CD4-positive, alpha-beta T cell (primary cell): Measurements from ENCODE around the gene PRRT1. TPM values are rescaled to one million over a fixed set of nuclear protein-coding genes. Genes with fewer than 3 reads are reported as not detected.
A peak's percentile ranks its signal among the peaks of the same experiment; 100 is the strongest.

ENCODE experiments used
- ATAC-seq: fragments of 200-7000 bp; cut with Tn5 transposase; one replicate; pipeline ENCODE4 v1.10.0; 2022; ENCODE audit warnings: mild to moderate bottlenecking; ENCODE audit not compliant: poor library complexity
- CTCF ChIA-PET: fragments of 350-600 bp; sonication (Branson Sonifier 250); formaldehyde crosslinking; loops from one replicate; lab custom pipeline; 2021; ENCODE audit warnings: antibody characterized with exemption, inconsistent platforms; lab: Charles Lee
- POLR2A ChIA-PET: fragments of 350-600 bp; sonication (Branson Sonifier 250); formaldehyde crosslinking; loops from one replicate; lab custom pipeline; 2021; ENCODE audit warnings: antibody characterized with exemption, inconsistent platforms; lab: Charles Lee
- DNase-seq, 14 experiments: peaks; one replicate each; pipeline ENCODE4 v3.0.0-alpha.2; 2013 to 2020; ENCODE audit warnings: mixed read lengths in 2 of 14
- H3K27ac ChIP-seq, 2 donors: one replicate each; pipeline versions ENCODE4 v1.5.1 to v1.7.0; 2013; ENCODE audit warnings: low read length in 2 of 2, low read depth in 1 of 2, mild to moderate bottlenecking in 1 of 2
- H3K27me3 ChIP-seq, 2 experiments: 1 replicate in 1 of 2; 2 replicates in 1 of 2; pipeline versions ENCODE4 v1.6.1 to v1.7.0; 2013; ENCODE audit warnings: low read length in 2 of 2, control low read depth in 1 of 2, mild to moderate bottlenecking in 1 of 2, moderate library complexity in 1 of 2; ENCODE audit not compliant: insufficient read depth in 2 of 2, control insufficient read depth in 1 of 2
- H3K36me3 ChIP-seq: one replicate; pipeline ENCODE4 v1.6.1; 2013; ENCODE audit warnings: low read length, control low read depth; ENCODE audit not compliant: insufficient read depth
- H3K4me1 ChIP-seq: one replicate; pipeline ENCODE4 v1.6.1; 2013; ENCODE audit warnings: low read length, control low read depth; ENCODE audit not compliant: insufficient read depth
- H3K4me3 ChIP-seq: one replicate; pipeline ENCODE4 v1.5.1; 2013; ENCODE audit warnings: mild to moderate bottlenecking, low read length, moderate library complexity
- H3K9me3 ChIP-seq, 2 experiments: 1 replicate in 1 of 2; 2 replicates in 1 of 2; pipeline versions ENCODE4 v1.6.1 to v1.7.0; 2013; ENCODE audit warnings: low read length in 2 of 2, mild to moderate bottlenecking in 2 of 2, control low read depth in 1 of 2, moderate library complexity in 1 of 2; ENCODE audit not compliant: control insufficient read depth in 1 of 2, insufficient read depth in 1 of 2
- H3K27ac Mint-ChIP-seq: one replicate; pipeline ENCODE4 v1.8.0; 2020; ENCODE audit warnings: mixed read lengths
- H3K27me3 Mint-ChIP-seq: one replicate; pipeline ENCODE4 v1.8.0; 2021; ENCODE audit warnings: mixed read lengths
- H3K36me3 Mint-ChIP-seq: one replicate; pipeline ENCODE4 v1.8.0; 2021; ENCODE audit warnings: low read depth, mixed read lengths
- H3K4me1 Mint-ChIP-seq: one replicate; pipeline ENCODE4 v1.8.0; 2021; ENCODE audit warnings: low read depth, mixed read lengths
- H3K4me3 Mint-ChIP-seq: one replicate; pipeline ENCODE4 v1.8.0; 2020; ENCODE audit warnings: mild to moderate bottlenecking, mixed read lengths
- H3K9me3 Mint-ChIP-seq: one replicate; pipeline ENCODE4 v1.8.0; 2020; ENCODE audit warnings: mixed read lengths
- intact Hi-C, 2 experiments: fragments of 100-400 bp; cut with DNase I in 1 of 2; cut with micrococcal nuclease in 1 of 2; formaldehyde crosslinking; loops; one replicate each; pipeline versions ENCODE4 v1.15.1 to v1.9.0; 2023 to 2025; cut with DNase I, micrococcal nuclease
- total RNA-seq, 174 experiments: library from RNA in 2 of 174; stranded (reverse) in 2 of 174; gene quantifications; one replicate each; pipeline ENCODE4 v1.2.3 and lab custom pipeline; 2021 to 2026
- TF ChIP-seq, protein P1 (sequence below): fragments of 200-600 bp; IDR thresholded peaks from one replicate; pipeline ENCODE4 v1.8.0; 2022; ENCODE audit warnings: antibody characterized with exemption, mild to moderate bottlenecking

The PRRT1 gene
- total RNA-seq, 2 experiments from 2014 or later: 2.6 to 3.2 TPM

DNA sequence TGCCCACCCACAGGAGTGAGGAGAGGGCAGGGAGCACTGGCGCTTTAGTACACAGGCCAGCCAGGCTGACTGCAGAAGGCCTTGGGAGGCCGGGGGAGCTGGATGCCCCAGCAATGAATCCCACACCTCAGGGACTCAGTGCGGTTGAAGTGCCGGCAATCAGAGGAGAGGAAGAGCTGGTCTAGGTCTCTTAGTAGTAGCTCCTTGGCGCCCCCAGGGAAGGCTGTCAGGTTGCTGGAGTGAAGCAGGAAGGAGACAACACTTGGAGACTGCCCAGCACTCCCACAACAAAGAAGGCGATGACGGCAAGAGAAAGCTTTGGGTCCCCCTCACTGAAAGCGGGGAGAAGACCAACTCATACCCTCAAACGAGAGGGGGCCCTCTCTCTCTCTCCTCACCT lies 34.3 kb downstream of the PRRT1 start:
- peaks cover 70% of the 10 kb centered on the region for H3K36me3 ChIP-seq
- no peak overlapping the region for H3K4me3 Mint-ChIP-seq
- TF ChIP-seq, protein P1, sequence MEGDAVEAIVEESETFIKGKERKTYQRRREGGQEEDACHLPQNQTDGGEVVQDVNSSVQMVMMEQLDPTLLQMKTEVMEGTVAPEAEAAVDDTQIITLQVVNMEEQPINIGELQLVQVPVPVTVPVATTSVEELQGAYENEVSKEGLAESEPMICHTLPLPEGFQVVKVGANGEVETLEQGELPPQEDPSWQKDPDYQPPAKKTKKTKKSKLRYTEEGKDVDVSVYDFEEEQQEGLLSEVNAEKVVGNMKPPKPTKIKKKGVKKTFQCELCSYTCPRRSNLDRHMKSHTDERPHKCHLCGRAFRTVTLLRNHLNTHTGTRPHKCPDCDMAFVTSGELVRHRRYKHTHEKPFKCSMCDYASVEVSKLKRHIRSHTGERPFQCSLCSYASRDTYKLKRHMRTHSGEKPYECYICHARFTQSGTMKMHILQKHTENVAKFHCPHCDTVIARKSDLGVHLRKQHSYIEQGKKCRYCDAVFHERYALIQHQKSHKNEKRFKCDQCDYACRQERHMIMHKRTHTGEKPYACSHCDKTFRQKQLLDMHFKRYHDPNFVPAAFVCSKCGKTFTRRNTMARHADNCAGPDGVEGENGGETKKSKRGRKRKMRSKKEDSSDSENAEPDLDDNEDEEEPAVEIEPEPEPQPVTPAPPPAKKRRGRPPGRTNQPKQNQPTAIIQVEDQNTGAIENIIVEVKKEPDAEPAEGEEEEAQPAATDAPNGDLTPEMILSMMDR: no peak
- H3K4me1 Mint-ChIP-seq: peaks cover 13% of the 10 kb centered on the region
- no peak for ATAC-seq
- DNase-seq: no peak
- H3K4me3 ChIP-seq: no peak overlapping the region
- no peak overlapping the region for H3K27ac ChIP-seq
- no peaks in the 10 kb centered on the region for H3K27me3 ChIP-seq
- CTCF ChIA-PET: interaction anchor here (2.0 kb wide), 1 partner anchor 10 kb away, joined by 11 read pairs; the partner anchor contains the start of gene ATF6B
- no peaks in the 10 kb centered on the region for H3K27me3 Mint-ChIP-seq
- H3K9me3 ChIP-seq: no peaks in the 10 kb centered on the region
- POLR2A ChIA-PET: interaction anchor here (3.2 kb wide), 1 partner anchor 11 kb away, joined by 18 read pairs; the partner anchor contains the start of gene ATF6B
- H3K36me3 Mint-ChIP-seq: peaks cover 86% of the 10 kb centered on the region
- intact Hi-C loops: loop anchor here in 1 of 2 experiments (5.0 kb wide), 1 partner anchor 125 kb away; no protein-coding TSS in a partner anchor
- no peak overlapping the region for H3K27ac Mint-ChIP-seq
- H3K9me3 Mint-ChIP-seq: no peaks in the 10 kb centered on the region
- H3K4me1 ChIP-seq: peaks cover 4% of the 10 kb centered on the region

DNA sequence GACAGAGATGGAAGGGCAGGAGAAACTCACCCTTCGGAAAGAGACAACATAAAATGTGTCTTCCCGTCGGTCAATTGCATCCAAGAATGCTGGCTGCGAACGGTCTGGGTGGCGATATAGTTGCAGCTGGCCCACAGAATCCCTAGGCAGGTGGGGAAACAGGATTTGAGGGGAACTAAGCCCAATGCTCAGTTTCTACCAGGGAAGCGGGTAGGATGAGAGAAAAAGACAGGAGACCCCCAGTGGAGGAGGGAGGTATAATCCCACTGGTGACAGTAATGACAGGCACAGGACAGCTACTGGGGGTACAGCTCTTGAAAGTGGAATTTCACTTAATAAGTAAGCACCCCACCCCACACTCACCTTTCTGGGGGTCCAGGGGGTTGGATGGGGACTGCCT lies 35.1 kb downstream of the PRRT1 start:
- Histone ChIP-seq H3K4me1 (peaks cover 4% of the 10 kb centered on the region), H3K27ac (no peak overlapping the region), H3K9me3 (no peaks in the 10 kb centered on the region), H3K27me3 (no peaks in the 10 kb centered on the region), H3K4me3 (no peak overlapping the region), H3K36me3 (peaks cover 62% of the 10 kb centered on the region)
- CTCF ChIA-PET: no interaction called here
- H3K36me3 Mint-ChIP-seq: peaks cover 87% of the 10 kb centered on the region
- POLR2A ChIA-PET: interaction anchor here (0.6 to 3.2 kb wide), 2 partner anchors 11 to 1550 kb away, joined by 3 to 18 read pairs; partner anchors contain the start of gene ATF6B
- TF ChIP-seq, protein P1: no peak
- H3K27ac Mint-ChIP-seq: no peak overlapping the region
- intact Hi-C loops: loop anchor here in 1 of 2 experiments (5.0 kb wide), 1 partner anchor 126 kb away; no protein-coding TSS in a partner anchor
- DNase-seq (peak in 2 of 14 experiments; percentile 27 to 31), ATAC-seq (no peak)
- no peaks in the 10 kb centered on the region for H3K27me3 Mint-ChIP-seq
- H3K4me3 Mint-ChIP-seq: no peak overlapping the region
- no peaks in the 10 kb centered on the region for H3K9me3 Mint-ChIP-seq
- peaks cover 13% of the 10 kb centered on the region for H3K4me1 Mint-ChIP-seq

GRCh38 chr6:32115623-32116022 lies 36.1 kb downstream of the PRRT1 start:
- Mint-ChIP-seq H3K36me3 (peaks cover 80% of the 10 kb centered on the region), H3K27me3 (no peaks in the 10 kb centered on the region), H3K4me3 (no peak overlapping the region), H3K4me1 (peaks cover 13% of the 10 kb centered on the region), H3K9me3 (no peaks in the 10 kb centered on the region), H3K27ac (no peak overlapping the region)
- ChIA-PET CTCF (no interaction called here), POLR2A (no interaction called here)
- Histone ChIP-seq H3K36me3 (peaks cover 52% of the 10 kb centered on the region), H3K27ac (no peak overlapping the region), H3K4me1 (peaks cover 4% of the 10 kb centered on the region), H3K27me3 (no peaks in the 10 kb centered on the region), H3K9me3 (no peaks in the 10 kb centered on the region), H3K4me3 (no peak overlapping the region)
- no peak for ATAC-seq
- intact Hi-C loops: loop anchor here in 1 of 2 experiments (5.0 kb wide), 1 partner anchor 127 kb away; no protein-coding TSS in a partner anchor
- TF ChIP-seq, protein P1: no peak
- DNase-seq: no peak
